Stimulated activated naive CD8-positive, alpha-beta T cell treated with anti-CD3 and anti-CD28 coated beads, Interleukin-15, amount 100 ng/mL, for 72 hours (primary cell): ENCODE measurements around the gene PCBD1.
A peak's percentile ranks its signal among the peaks of the same experiment; 100 is the strongest.

Experiments used
- ATAC-seq: fragments of 150-1000 bp; cut with Tn5 transposase; 2 replicates; pipeline ENCODE4 v1.10.0; 2021; ENCODE audit warnings: mild to moderate bottlenecking, moderate library complexity
- DNase-seq, 2 donors: peaks; one replicate each; pipeline ENCODE4 v3.0.0; 2021 to 2022
- H3K27ac Mint-ChIP-seq, 2 donors: one replicate each; pipeline ENCODE4 v1.8.0; 2022; ENCODE audit warnings: mild to moderate bottlenecking in 2 of 2, mixed read lengths in 2 of 2, moderate library complexity in 2 of 2
- H3K27me3 Mint-ChIP-seq: one replicate; pipeline ENCODE4 v1.8.0; 2022; ENCODE audit warnings: mixed read lengths
- H3K4me1 Mint-ChIP-seq: one replicate; pipeline ENCODE4 v1.8.0; 2022; ENCODE audit warnings: mild to moderate bottlenecking, mixed read lengths
- H3K4me3 Mint-ChIP-seq, 2 donors: one replicate each; pipeline ENCODE4 v1.8.0; 2022; ENCODE audit warnings: mild to moderate bottlenecking in 2 of 2, mixed read lengths in 2 of 2, moderate library complexity in 1 of 2
- H3K9me3 Mint-ChIP-seq, 2 donors: one replicate each; pipeline ENCODE4 v1.8.0; 2022; ENCODE audit warnings: mixed read lengths in 2 of 2

PCBD1 gene

GRCh38 chr10:70887804-70888800 lies at the start of gene PCBD1:
Gene PCBD1 (minus strand): TSS chr10:70888565. CDS start chr10:70888533, 32 bp downstream.
- Mint-ChIP-seq H3K4me1 (peaks cover 18% of the 10 kb centered on the region), H3K27me3 (no peaks in the 10 kb centered on the region), H3K9me3 (no peaks in the 10 kb centered on the region), H3K4me3 (peak within 1 kb of the TSS; percentile 85 to 86), H3K27ac (peak within 1 kb of the TSS; percentile 94 to 95)
- DNase-seq (peak; percentile 68 to 75), ATAC-seq (peak; percentile 91)

GRCh38 chr10:70937661-70938060 lies 49.3 kb upstream of the PCBD1 start:
- ATAC-seq (no peak), DNase-seq (no peak)
- no peaks in the 10 kb centered on the region for H3K27me3 Mint-ChIP-seq
- H3K9me3 Mint-ChIP-seq, result no peaks in the 10 kb centered on the region
- H3K4me3 Mint-ChIP-seq, result no peak overlapping the region
- no peak overlapping the region for H3K27ac Mint-ChIP-seq
- no peaks in the 10 kb centered on the region for H3K4me1 Mint-ChIP-seq

DNA sequence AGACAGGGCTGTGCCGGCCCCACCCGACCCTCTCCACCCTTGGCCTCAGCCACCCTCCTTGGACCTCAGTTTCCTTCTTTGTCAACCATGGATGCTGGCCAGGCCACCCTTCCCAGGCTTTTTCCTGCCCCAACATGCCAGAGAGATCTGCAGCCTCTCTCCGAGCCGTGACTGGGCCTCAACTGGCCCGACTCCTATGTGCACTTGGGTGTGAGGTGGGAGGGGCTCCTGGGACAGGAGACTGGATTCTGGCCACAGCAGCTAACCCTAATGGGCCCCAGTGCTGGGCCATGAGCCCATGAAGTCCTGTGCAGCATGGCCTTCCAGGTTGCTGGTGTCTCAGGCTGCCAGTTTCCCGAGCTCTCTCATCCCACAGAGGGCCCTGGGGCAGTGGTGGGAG lies 47.7 kb upstream of the PCBD1 start:
- DNase-seq, result no peak
- Mint-ChIP-seq H3K27ac (peak overlapping the region in 1 of 2 donors; percentile 12), H3K4me1 (no peaks in the 10 kb centered on the region), H3K4me3 (no peak overlapping the region), H3K27me3 (no peaks in the 10 kb centered on the region), H3K9me3 (no peaks in the 10 kb centered on the region)
- ATAC-seq, result no peak

DNA sequence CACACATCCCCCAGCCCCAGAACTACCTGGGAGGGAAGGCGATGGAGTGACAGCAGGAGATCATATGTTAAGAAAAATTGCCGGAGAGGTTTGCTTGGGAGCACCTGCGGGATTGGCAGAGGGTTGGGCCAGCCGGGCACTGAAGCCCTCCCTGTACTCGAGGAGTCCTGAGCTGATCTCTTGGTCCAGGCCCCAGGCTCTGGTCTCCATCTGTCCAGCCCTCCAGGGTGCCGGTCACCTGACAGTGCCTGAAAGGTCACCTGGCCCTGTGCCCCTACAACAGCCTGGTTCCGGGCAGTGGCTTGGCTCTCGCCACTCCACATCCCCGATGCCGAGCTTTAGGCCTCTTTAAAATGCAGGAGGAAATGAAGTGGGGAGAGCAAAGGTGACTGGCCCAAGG lies 47.3 kb upstream of the PCBD1 start:
- no peak overlapping the region for H3K4me3 Mint-ChIP-seq
- H3K27ac Mint-ChIP-seq, result peak overlapping the region in 1 of 2 donors; percentile 12
- DNase-seq, result no peak
- H3K27me3 Mint-ChIP-seq, result no peaks in the 10 kb centered on the region
- no peaks in the 10 kb centered on the region for H3K9me3 Mint-ChIP-seq
- no peak for ATAC-seq
- no peaks in the 10 kb centered on the region for H3K4me1 Mint-ChIP-seq

DNA sequence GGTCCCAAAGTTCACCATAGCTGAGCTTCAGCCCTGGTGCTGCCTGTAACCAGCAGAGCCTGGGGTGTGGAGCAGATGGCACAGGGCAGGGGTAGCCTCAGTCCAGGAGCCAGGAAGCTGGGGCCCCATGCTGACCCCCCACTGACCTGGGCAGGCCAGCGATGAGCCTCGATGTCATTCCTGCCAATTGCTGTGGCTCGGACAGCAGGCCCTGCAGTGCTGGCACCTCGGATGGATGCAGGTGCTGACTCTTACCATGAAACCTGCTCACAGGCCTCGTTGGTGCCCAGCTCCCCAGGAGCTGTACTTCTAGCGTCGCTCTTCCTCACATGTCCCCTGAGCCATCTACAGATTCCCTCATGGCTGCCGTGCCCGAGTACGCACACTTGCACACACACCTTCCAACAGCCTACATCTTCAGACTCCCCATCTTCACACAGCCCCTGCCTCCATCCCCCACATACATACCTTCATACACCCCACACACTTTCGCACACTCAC lies 46.8 kb upstream of the PCBD1 start:
- Mint-ChIP-seq H3K4me3 (no peak overlapping the region), H3K9me3 (no peaks in the 10 kb centered on the region), H3K4me1 (no peaks in the 10 kb centered on the region), H3K27ac (no peak overlapping the region), H3K27me3 (no peaks in the 10 kb centered on the region)
- DNase-seq (no peak), ATAC-seq (no peak)

DNA sequence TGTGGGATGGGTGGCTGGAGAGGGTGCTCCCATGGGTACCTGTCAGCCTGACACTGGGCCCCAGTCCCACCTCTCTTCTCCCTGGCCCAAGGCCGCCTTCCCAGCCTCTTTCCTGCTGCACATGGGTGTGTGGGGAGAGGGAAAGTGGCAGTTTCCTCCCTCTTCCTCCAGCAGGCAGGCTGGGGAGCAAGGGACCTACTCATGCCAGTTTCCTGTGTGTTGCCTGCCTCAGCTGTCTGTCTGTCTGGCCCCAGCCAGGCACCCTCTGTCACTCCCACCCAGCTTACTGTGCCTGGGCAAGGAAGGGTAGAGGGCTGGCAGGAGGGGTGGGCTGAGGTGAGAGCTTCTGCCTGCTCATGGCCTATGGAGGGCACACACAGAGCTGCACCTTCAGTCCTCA lies 46.3 kb upstream of the PCBD1 start:
- ATAC-seq (no peak), DNase-seq (no peak)
- Mint-ChIP-seq H3K4me1 (no peaks in the 10 kb centered on the region), H3K27ac (no peak overlapping the region), H3K4me3 (no peak overlapping the region), H3K9me3 (no peaks in the 10 kb centered on the region), H3K27me3 (no peaks in the 10 kb centered on the region)

- H3K4me3 Mint-ChIP-seq, result no peak overlapping the region
- ATAC-seq (no peak), DNase-seq (no peak)
- H3K27ac Mint-ChIP-seq, result no peak overlapping the region
- no peaks in the 10 kb centered on the region for H3K27me3 Mint-ChIP-seq
- H3K4me1 Mint-ChIP-seq, result no peaks in the 10 kb centered on the region
- no peaks in the 10 kb centered on the region for H3K9me3 Mint-ChIP-seq
These were observed 44.2 kb upstream of the PCBD1 start for GRCh38 chr10:70932392-70933196.

GRCh38 chr10:70931168-70931815 lies 42.9 kb upstream of the PCBD1 start:
- no peak overlapping the region for H3K4me3 Mint-ChIP-seq
- no peaks in the 10 kb centered on the region for H3K9me3 Mint-ChIP-seq
- H3K27me3 Mint-ChIP-seq, result no peaks in the 10 kb centered on the region
- DNase-seq, result no peak
- peak overlapping the region in 1 of 2 donors; percentile 59 for H3K27ac Mint-ChIP-seq
- no peaks in the 10 kb centered on the region for H3K4me1 Mint-ChIP-seq
- no peak for ATAC-seq

- ATAC-seq (no peak), DNase-seq (no peak)
- H3K9me3 Mint-ChIP-seq, result no peaks in the 10 kb centered on the region
- no peak overlapping the region for H3K4me3 Mint-ChIP-seq
- no peak overlapping the region for H3K27ac Mint-ChIP-seq
- peaks cover 3% of the 10 kb centered on the region for H3K4me1 Mint-ChIP-seq
- no peaks in the 10 kb centered on the region for H3K27me3 Mint-ChIP-seq
These were observed 42.1 kb upstream of the PCBD1 start for GRCh38 chr10:70930263-70931000.

- H3K9me3 Mint-ChIP-seq, result no peaks in the 10 kb centered on the region
- no peak for ATAC-seq
- peaks cover 7% of the 10 kb centered on the region for H3K27me3 Mint-ChIP-seq
- H3K4me3 Mint-ChIP-seq, result no peak overlapping the region
- DNase-seq, result no peak
- no peak overlapping the region for H3K27ac Mint-ChIP-seq
- peaks cover 8% of the 10 kb centered on the region for H3K4me1 Mint-ChIP-seq
These were observed 39.8 kb upstream of the PCBD1 start for GRCh38 chr10:70928140-70928539.

- no peaks in the 10 kb centered on the region for H3K9me3 Mint-ChIP-seq
- H3K4me3 Mint-ChIP-seq, result no peak overlapping the region
- H3K27ac Mint-ChIP-seq, result no peak overlapping the region
- DNase-seq, result no peak
- peaks cover 8% of the 10 kb centered on the region for H3K4me1 Mint-ChIP-seq
- ATAC-seq, result no peak
- peaks cover 7% of the 10 kb centered on the region for H3K27me3 Mint-ChIP-seq
These were observed 39.0 kb upstream of the PCBD1 start for GRCh38 chr10:70927189-70927943.

- no peak for DNase-seq
- no peaks in the 10 kb centered on the region for H3K9me3 Mint-ChIP-seq
- ATAC-seq, result no peak
- H3K4me3 Mint-ChIP-seq, result no peak overlapping the region
- H3K27me3 Mint-ChIP-seq, result peaks cover 7% of the 10 kb centered on the region
- peaks cover 8% of the 10 kb centered on the region for H3K4me1 Mint-ChIP-seq
- no peak overlapping the region for H3K27ac Mint-ChIP-seq
These were observed 38.0 kb upstream of the PCBD1 start for GRCh38 chr10:70926226-70927000.

DNA sequence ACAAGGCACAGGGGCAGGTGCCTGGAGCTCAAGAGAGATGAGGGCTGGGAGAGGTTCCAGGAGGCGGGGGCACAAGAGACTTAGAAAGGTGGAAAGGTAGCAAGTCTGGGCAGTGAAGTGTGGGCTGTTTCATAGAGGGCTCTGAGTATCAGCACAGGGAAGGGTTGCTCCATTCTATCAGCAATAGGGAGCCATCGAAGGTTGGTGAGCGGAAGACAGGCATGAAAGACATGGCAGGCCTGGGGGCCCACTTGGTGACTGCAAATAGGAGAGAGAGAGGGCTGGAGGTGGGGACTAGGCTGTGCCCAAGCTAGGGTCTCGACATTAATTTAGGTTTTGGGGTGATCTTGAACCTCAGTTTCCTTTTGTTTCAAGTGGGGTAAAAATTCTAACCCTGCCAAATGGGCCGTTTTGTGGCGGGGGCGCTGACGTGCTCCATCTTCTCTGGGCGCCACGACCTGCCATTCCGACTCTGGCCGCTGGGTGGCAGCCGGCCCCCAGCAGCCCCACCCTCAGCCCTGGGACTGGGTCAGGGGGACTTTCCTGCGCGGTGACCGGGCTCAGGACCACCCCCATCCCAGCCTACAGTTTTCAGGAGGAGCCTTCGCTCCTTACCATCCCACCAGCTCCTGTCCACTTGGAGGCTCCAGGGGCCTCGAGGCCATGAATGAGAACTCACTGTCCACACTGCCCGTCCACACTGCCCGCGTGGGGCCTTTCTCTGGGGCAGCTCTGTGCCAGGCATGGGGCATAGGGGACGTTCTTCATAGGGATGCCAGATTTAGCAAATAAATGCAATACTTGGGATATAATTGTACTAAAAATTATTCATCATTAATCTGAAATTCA lies 37.2 kb upstream of the PCBD1 start:
- ATAC-seq, result peak; percentile 76
- H3K4me1 Mint-ChIP-seq, result peaks cover 8% of the 10 kb centered on the region
- no peak overlapping the region for H3K4me3 Mint-ChIP-seq
- peak overlapping the region; percentile 77 to 91 for H3K27ac Mint-ChIP-seq
- DNase-seq, result peak; percentile 57 to 65
- H3K9me3 Mint-ChIP-seq, result no peaks in the 10 kb centered on the region
- peaks cover 13% of the 10 kb centered on the region for H3K27me3 Mint-ChIP-seq
